Cerebellar cortex (tissue), 1 donor: ENCODE measurements around the gene PARN.
A peak's percentile ranks its signal among the peaks of the same experiment; 100 is the strongest.
"Not testable (repeated sequence)": the region's sequence is repeated elsewhere in the genome, so short reads cannot be mapped to it uniquely, and the experiment has no call there.

Experiments used
- DNase-seq: peaks from one replicate; pipeline ENCODE4 v3.0.0-alpha.2; 2015; ENCODE audit warnings: low spot score

Gene PARN

GRCh38 chr16:14629919-14630619 is at the start of gene PARN:
TSS of gene PARN (minus strand) at chr16:14630260. CDS start at chr16:14630125, 135 bp downstream.
- DNase-seq: peak; percentile 97

GRCh38 chr16:14678748-14679497 is 48.9 kb upstream of the PARN start:
- DNase-seq: no peak

- DNase-seq: no peak
These were observed 47.6 kb upstream of the PARN start for GRCh38 chr16:14677627-14678026.

GRCh38 chr16:14676633-14677032 is 46.6 kb upstream of the PARN start:
- no peak for DNase-seq

GRCh38 chr16:14672403-14672971 is 42.4 kb upstream of the PARN start:
- DNase-seq: no peak

GRCh38 chr16:14669776-14670175 is 39.7 kb upstream of the PARN start:
- peak; percentile 38 for DNase-seq

GRCh38 chr16:14668556-14669223 is 38.6 kb upstream of the PARN start:
- no peak for DNase-seq

- DNase-seq: no peak
These were observed 37.5 kb upstream of the PARN start for GRCh38 chr16:14667347-14668266.

GRCh38 chr16:14658063-14658462 is 28.0 kb upstream of the PARN start:
- no peak for DNase-seq

- no peak for DNase-seq
These were observed 22.7 kb upstream of the PARN start for GRCh38 chr16:14652726-14653125.

GRCh38 chr16:14650629-14651028 is 20.6 kb upstream of the PARN start:
- DNase-seq: no peak

GRCh38 chr16:14649816-14650215 is 19.8 kb upstream of the PARN start:
- DNase-seq: no peak

- DNase-seq: no peak
These were observed 11.9 kb upstream of the PARN start for GRCh38 chr16:14641926-14642325.

GRCh38 chr16:14641206-14641605 is 11.1 kb upstream of the PARN start:
- DNase-seq: no peak

GRCh38 chr16:14640538-14640937 is 10.5 kb upstream of the PARN start:
- DNase-seq: no peak

- not testable (repeated sequence) for DNase-seq
These were observed 6.8 kb upstream of the PARN start for GRCh38 chr16:14636951-14637240.

- not testable (repeated sequence) for DNase-seq
These were observed 6.3 kb upstream of the PARN start for GRCh38 chr16:14636179-14636950.

- DNase-seq: no peak
These were observed 5.5 kb upstream of the PARN start for GRCh38 chr16:14635395-14636165.

- no peak for DNase-seq
These were observed 4.3 kb upstream of the PARN start for GRCh38 chr16:14634389-14634725.
